ENCODE measurements around the gene POLG2. TPM values are rescaled to one million over a fixed set of nuclear protein-coding genes. Genes with fewer than 3 reads are reported as not detected.

POLG2 gene
- 2.6 and 3.2 TPM in 2 replicates for total RNA-seq

DNA sequence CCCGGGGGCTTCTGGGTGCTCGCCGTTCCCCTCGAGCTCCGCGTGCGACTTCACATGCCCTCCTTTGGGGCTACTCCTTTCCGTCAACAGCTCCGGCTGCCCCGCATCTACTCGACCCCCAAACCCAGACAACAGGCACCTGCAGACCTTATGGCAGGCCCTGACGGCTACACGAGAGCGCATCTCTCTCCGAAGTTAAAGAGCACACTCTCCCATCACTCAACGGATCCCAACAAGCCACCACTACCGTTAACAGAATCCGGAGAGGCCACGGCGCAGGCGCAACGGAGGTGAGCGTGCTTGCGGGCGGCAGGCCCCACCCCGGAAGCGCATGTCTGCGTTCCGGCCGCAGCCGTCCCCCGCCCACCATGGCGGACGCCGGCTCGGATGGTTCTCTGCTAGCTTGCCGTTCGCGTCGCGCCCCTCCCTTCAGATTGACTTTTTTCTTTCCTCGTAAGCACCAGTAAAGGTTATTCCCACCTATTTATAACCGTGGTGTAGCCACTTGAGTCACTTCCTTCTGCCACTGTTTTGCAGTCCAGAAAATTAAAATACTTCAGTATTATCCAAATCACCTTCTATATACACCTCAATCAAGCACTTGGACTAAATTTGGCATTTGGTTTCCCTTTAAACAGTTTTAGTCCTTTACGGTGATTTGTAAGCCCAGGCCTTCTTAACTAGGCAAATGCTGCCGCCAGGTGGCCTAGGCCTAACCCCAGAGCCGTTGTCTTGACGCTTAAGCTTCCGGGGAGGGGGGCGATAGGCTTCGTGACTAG is at the start of gene POLG2:
TSS of gene POLG2 (minus strand) at position 269 of the 779 bp plus-strand sequence. CDS start at position 183, 86 bp downstream.

DNA sequence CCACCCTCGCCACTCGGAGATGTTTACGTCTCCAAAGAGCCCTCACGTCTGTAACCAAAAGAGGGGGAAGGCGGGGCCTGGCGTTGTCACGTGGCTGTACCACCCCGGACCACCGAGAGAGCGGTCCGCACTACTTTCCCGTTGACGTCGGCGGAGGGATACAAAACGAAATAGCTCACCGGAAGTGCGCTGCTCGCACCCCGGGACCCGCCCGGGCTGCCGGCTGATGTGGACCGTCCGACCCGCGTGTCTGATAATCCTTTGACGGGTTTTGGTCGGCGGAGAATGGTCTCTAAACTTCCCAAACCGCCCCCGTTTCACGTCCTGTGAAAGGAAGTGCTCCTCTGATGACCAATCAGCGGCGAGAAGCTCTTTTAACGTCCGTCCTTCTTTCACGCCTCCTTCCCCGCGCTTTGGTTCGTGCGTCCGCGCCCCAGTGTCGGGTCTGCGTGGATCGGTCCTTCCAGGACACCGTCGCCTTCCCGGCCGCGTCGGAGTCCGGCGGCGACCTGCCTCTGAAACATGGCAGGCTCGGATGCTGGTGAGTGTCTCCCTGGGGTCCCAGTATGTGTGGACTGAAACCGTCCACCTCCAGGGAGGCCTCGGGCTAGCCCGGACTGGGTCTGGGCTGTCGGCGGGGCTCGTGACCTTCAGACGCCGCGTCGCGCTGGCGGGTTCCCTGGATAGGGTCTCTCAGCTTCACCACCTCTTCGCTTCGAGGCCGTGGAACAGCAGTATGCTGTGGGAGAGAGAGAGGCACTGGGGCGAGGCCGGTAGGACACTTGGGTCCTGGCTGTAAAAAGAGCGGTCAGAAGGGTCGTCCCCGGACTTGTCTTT is 9.9 kb upstream of the POLG2 start, which contains the start of gene CEP95:
TSS of gene CEP95 (plus strand) at position 402 of the 837 bp plus-strand sequence. CDS start at position 523, 121 bp downstream.

DNA sequence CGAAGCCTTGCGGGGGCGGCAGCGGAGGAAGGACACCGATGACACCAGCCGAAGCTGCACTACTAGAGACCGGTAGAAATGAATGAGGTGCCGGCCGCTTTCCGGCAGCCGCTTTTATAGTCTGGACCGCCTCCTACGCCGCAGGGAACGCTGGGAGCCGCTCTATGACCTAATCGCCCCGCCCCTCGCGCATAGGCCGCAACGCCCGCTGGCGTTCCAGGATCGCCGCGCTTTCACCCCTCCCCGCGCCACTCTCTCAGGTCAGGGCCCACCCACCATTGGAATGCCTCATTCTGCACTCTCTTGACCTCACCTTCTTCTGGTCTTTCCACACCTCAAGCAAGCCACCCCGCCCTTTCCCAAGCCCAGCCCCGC is 9.3 kb upstream of the POLG2 start, which contains the start of gene DDX5:
TSS of gene DDX5 (minus strand) at position 89 of the 375 bp plus-strand sequence. CDS start 170 bp downstream, outside the sequence.

DNA sequence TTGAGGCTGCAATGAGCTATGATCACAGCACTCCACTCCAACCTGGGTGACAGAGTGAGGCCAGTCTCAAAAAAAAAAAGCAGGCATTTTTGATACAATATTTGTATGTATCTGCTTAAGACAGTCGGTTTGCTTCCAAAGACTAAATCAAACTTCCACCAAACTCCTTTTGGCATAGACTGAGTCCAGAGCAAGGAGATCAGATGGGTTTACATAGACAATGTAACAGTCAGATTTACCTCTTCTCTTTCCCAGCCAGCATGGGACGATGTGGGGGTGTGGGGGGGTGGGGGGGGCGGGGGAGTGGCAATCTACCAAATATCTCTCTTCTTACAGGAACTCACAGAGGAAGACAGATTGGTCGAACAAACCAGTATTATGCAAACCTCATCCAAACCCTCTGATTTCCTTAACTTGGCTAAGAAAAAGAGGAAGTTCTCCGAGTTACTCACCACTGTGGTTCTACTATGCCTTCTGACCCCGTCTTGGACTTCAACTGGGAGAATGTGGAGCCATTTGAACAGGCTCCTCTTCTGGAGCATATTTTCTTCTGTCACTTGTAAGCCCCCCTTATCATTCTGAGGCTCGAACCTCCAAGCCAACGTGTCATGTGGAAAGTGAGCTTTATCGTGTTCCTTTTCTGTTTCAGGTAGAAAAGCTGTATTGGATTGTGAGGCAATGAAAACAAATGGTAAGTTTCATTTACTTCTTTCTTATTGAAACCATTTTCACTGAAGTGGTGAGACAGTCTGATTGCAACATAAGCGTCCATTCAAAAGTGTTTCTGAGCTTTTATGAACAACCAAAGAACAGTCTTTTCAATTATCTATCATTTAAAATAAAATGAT is 48.0 kb downstream of the POLG2 start, which contains the start of gene MILR1:
TSS of gene MILR1 (plus strand) at position 451 of the 848 bp plus-strand sequence. CDS start at position 505, 54 bp downstream.

Other genes starting within 250 kb of the POLG2 start
- 10.3 and 12.8 TPM in 2 replicates for gene TEX2, start 233.8 kb downstream of the POLG2 start, total RNA-seq
- under 0.01 TPM in 1 of 2 replicates, not detected in the other for gene PECAM1, start 106.2 kb downstream of the POLG2 start, total RNA-seq
- not detected in 2 replicates for gene MILR1, start 47.9 kb downstream of the POLG2 start, total RNA-seq
- 230 and 316 TPM in 2 replicates for gene DDX5, start 9.2 kb upstream of the POLG2 start, total RNA-seq
- 11.4 and 14.8 TPM in 2 replicates for gene CEP95, start 9.9 kb upstream of the POLG2 start, total RNA-seq
- 22.7 and 27.4 TPM in 2 replicates for gene SMURF2, start 165.3 kb upstream of the POLG2 start, total RNA-seq